Measurements from ENCODE around the gene CNIH2. TPM values are rescaled to one million over a fixed set of nuclear protein-coding genes. Genes with fewer than 3 reads are reported as not detected.
A peak's percentile ranks its signal among the peaks of the same experiment; 100 is the strongest.

Gene CNIH2
- total and polyA plus RNA-seq, 2 donors (not counting 1 experiment from before 2014, with no cell fraction given) = 0.92 to 2.0 TPM

DNA sequence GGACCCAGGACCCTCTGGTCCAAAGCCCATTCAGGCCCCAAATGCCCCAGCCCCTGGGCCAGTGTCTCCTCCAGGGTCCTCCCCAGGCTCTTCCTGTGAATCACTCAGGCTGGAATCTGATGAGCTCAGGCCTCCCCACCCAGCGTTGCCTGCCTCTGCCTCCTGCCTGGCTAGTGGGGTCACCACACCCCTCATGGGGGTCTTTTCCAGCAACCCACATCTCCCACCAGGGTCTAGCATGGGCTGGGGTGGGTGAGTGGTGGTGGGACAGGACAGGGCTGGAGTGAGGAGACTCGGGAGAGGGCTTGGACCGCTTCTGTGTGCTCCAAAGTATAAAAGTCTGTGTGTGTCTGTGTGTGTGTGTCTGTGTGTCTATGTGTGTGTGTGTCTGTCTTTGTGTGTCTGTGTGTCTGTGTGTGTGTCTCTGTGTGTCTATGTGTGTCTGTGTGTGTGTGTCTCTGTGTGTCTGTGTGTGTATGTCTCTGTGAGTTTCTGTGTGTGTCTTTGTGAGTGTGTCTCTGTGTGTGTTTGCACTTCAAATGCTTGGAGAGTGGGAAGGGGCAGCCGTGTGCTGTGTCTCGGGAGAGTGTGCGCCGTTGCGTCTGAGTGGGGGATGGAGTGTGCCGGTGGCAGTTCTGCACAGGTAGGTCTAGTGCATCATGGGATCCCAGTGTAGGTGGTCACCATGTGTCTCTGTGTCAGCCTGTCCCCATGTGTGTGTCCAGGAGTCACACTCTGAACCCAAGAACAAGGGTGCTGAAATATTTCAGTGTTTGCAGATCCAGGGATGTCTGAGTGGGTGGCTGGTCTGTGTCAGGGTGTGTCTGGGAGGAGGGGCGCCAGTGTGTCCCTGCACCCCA lies 49.4 kb downstream of the CNIH2 start:
- DNase-seq = peak; percentile 8
- Histone ChIP-seq H3K27ac (ENCODE audit: low read length in 2 of 2) (no peak overlapping the region), H4K20me1 (ENCODE audit: control insufficient read depth, insufficient read depth, low read length, poor library complexity, severe bottlenecking) (no peaks in the 10 kb centered on the region), H3K4me1 (ENCODE audit: control insufficient read depth in 2 of 2, insufficient read depth in 2 of 2, low read length in 2 of 2) (peaks cover 15 to 25% of the 10 kb centered on the region in 2 donors), H3K9ac (ENCODE audit: low read length) (no peak overlapping the region), H2AFZ (ENCODE audit: insufficient read depth, low read depth, low read length, poor library complexity, severe bottlenecking) (no peak overlapping the region), H3K27me3 (replicated peaks in 1 of 4; ENCODE audit: control extremely low read depth in 1 of 4, control insufficient read depth in 3 of 4, insufficient read depth in 4 of 4, low read length in 3 of 4) (no peaks in the 10 kb centered on the region), H3K79me2 (ENCODE audit: control insufficient read depth, insufficient read depth, low read length) (no peaks in the 10 kb centered on the region), H3K36me3 (replicated peaks in 1 of 2; ENCODE audit: control extremely low read depth in 1 of 2, control insufficient read depth in 1 of 2, extremely low read depth in 1 of 2, insufficient read depth in 2 of 2, low read length in 1 of 2) (no peaks in the 10 kb centered on the region), H3K4me2 (replicated peaks; ENCODE audit: low read depth, low read length, poor library complexity, severe bottlenecking) (peak overlapping the region; percentile 64), H3K4me3 (ENCODE audit: control extremely low read depth in 1 of 5, extremely low read depth in 1 of 5, insufficient read depth in 1 of 5, low read depth in 2 of 5, low read length in 4 of 5) (no peak overlapping the region), H3K9me3 (ENCODE audit: control extremely low read depth in 1 of 3, control insufficient read depth in 2 of 3, insufficient read depth in 1 of 3, low read length in 2 of 3) (no peaks in the 10 kb centered on the region)
- H3K4me3 Mint-ChIP-seq = no peak overlapping the region
- H3K4me1 Mint-ChIP-seq = peaks cover 16% of the 10 kb centered on the region
- TF ChIP-seq, protein P1, sequence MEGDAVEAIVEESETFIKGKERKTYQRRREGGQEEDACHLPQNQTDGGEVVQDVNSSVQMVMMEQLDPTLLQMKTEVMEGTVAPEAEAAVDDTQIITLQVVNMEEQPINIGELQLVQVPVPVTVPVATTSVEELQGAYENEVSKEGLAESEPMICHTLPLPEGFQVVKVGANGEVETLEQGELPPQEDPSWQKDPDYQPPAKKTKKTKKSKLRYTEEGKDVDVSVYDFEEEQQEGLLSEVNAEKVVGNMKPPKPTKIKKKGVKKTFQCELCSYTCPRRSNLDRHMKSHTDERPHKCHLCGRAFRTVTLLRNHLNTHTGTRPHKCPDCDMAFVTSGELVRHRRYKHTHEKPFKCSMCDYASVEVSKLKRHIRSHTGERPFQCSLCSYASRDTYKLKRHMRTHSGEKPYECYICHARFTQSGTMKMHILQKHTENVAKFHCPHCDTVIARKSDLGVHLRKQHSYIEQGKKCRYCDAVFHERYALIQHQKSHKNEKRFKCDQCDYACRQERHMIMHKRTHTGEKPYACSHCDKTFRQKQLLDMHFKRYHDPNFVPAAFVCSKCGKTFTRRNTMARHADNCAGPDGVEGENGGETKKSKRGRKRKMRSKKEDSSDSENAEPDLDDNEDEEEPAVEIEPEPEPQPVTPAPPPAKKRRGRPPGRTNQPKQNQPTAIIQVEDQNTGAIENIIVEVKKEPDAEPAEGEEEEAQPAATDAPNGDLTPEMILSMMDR (IDR thresholded peaks at IDR 0.05) = no peak
- TF ChIP-seq EZH2 (IDR thresholded peaks at IDR 0.05; ENCODE audit: borderline replicate concordance, insufficient read depth, low read depth, low read length, poor library complexity, severe bottlenecking) = no peak
- no peaks in the 10 kb centered on the region for H3K27me3 Mint-ChIP-seq
- no peaks in the 10 kb centered on the region for H3K9me3 Mint-ChIP-seq (ENCODE audit: insufficient read depth)
- ChIA-PET CTCF (interaction anchor here (1.0 to 1.6 kb wide), 3 partner anchors 9 to 18 kb away, joined by 4 to 20 read pairs (median 4); no protein-coding TSS in a partner anchor), POLR2A (interaction anchor here (0.8 to 1.6 kb wide), 2 partner anchors 15 to 16 kb away, joined by 3 to 7 read pairs; no protein-coding TSS in a partner anchor)
- no peak overlapping the region for H3K27ac Mint-ChIP-seq
- no peak for ATAC-seq (ENCODE audit: low read depth)
- intact Hi-C loops (cut with micrococcal nuclease) = loop anchor here (1.0 kb wide), 5 partner anchors 9 to 105 kb away; partner anchors contain the start of gene BRMS1
- WGBS (ENCODE audit: insufficient coverage) = 96% methylated on average over 9 of the region's 10 CpGs

DNA sequence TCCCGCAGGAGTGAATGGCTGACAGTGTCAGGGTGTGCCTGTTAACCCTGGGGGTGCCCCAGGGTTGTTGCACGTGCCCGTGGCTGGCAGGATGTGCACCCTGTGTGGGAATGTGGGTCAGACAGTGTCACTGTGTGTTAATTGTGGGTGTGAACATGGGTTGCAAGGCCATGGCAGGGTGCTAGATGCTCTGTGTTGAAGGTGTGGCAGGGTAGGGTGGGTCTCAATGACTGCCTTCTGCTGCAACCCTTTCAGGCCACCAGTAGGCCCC lies 50.0 kb downstream of the CNIH2 start:
- H3K4me3 Mint-ChIP-seq = no peak overlapping the region
- no peak for DNase-seq
- no peaks in the 10 kb centered on the region for H3K9me3 Mint-ChIP-seq (ENCODE audit: insufficient read depth)
- no peak overlapping the region for H3K4me3 ChIP-seq (ENCODE audit: control extremely low read depth in 1 of 5, extremely low read depth in 1 of 5, insufficient read depth in 1 of 5, low read depth in 2 of 5, low read length in 4 of 5)
- WGBS (ENCODE audit: insufficient coverage) = 86% methylated on average over 3 of the region's 3 CpGs
- no peaks in the 10 kb centered on the region for H3K9me3 ChIP-seq (ENCODE audit: control extremely low read depth in 1 of 3, control insufficient read depth in 2 of 3, insufficient read depth in 1 of 3, low read length in 2 of 3)
- H4K20me1 ChIP-seq (ENCODE audit: control insufficient read depth, insufficient read depth, low read length, poor library complexity, severe bottlenecking) = no peaks in the 10 kb centered on the region
- H3K4me1 Mint-ChIP-seq = peaks cover 16% of the 10 kb centered on the region
- no peak overlapping the region for H3K9ac ChIP-seq (ENCODE audit: low read length)
- H3K27ac ChIP-seq (ENCODE audit: low read length in 2 of 2) = no peak overlapping the region
- H3K27me3 Mint-ChIP-seq = no peaks in the 10 kb centered on the region
- intact Hi-C loops (cut with micrococcal nuclease) = loop anchor here (1.0 kb wide), 5 partner anchors 10 to 106 kb away; partner anchors contain the start of gene BRMS1
- H3K27ac Mint-ChIP-seq = no peak overlapping the region
- H3K36me3 ChIP-seq (replicated peaks in 1 of 2; ENCODE audit: control extremely low read depth in 1 of 2, control insufficient read depth in 1 of 2, extremely low read depth in 1 of 2, insufficient read depth in 2 of 2, low read length in 1 of 2) = no peaks in the 10 kb centered on the region
- TF ChIP-seq EZH2 (IDR thresholded peaks at IDR 0.05; ENCODE audit: borderline replicate concordance, insufficient read depth, low read depth, low read length, poor library complexity, severe bottlenecking) = no peak
- TF ChIP-seq, protein P1 (IDR thresholded peaks at IDR 0.05) = no peak
- H3K27me3 ChIP-seq (replicated peaks in 1 of 4; ENCODE audit: control extremely low read depth in 1 of 4, control insufficient read depth in 3 of 4, insufficient read depth in 4 of 4, low read length in 3 of 4) = no peaks in the 10 kb centered on the region
- H3K4me2 ChIP-seq (replicated peaks; ENCODE audit: low read depth, low read length, poor library complexity, severe bottlenecking) = peak overlapping the region; percentile 64
- ATAC-seq (ENCODE audit: low read depth) = no peak
- H2AFZ ChIP-seq (ENCODE audit: insufficient read depth, low read depth, low read length, poor library complexity, severe bottlenecking) = no peak overlapping the region
- H3K4me1 ChIP-seq (ENCODE audit: control insufficient read depth in 2 of 2, insufficient read depth in 2 of 2, low read length in 2 of 2) = peaks cover 15 to 25% of the 10 kb centered on the region in 2 donors
- H3K79me2 ChIP-seq (ENCODE audit: control insufficient read depth, insufficient read depth, low read length) = no peaks in the 10 kb centered on the region
- ChIA-PET POLR2A (no interaction called here), CTCF (no interaction called here)
